Measurements from ENCODE around the gene RALGPS1.

DNA sequence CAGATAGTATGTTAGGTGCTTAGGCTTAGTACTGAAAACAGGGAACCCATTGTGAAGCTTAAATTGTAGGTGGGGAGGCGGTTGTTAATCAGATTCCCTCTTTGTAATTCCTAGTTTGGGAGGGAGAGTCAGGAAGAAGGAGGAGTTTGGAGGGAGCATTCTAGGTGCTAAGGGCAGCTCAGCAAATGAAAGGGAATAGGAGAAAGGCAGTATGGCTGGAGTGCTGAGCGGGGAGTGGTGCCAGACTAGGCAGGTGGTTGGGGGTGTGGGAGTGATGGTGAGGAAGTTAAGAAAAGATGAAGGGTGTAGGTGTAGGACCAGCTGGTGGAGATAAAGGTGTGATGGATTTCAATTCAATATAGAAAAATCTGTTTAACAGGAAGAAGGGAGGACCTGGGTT lies 338.9 kb downstream of the RALGPS1 start:
- TF ChIP-seq, protein P1, sequence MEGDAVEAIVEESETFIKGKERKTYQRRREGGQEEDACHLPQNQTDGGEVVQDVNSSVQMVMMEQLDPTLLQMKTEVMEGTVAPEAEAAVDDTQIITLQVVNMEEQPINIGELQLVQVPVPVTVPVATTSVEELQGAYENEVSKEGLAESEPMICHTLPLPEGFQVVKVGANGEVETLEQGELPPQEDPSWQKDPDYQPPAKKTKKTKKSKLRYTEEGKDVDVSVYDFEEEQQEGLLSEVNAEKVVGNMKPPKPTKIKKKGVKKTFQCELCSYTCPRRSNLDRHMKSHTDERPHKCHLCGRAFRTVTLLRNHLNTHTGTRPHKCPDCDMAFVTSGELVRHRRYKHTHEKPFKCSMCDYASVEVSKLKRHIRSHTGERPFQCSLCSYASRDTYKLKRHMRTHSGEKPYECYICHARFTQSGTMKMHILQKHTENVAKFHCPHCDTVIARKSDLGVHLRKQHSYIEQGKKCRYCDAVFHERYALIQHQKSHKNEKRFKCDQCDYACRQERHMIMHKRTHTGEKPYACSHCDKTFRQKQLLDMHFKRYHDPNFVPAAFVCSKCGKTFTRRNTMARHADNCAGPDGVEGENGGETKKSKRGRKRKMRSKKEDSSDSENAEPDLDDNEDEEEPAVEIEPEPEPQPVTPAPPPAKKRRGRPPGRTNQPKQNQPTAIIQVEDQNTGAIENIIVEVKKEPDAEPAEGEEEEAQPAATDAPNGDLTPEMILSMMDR (conservative IDR thresholded peaks at IDR 0.05): no peak
- TF ChIP-seq ZFX (IDR thresholded peaks at IDR 0.05): no peak
